OCI-LY1 (cell line): ENCODE data around the gene SLC4A8.

Experiments used
- H2AFZ ChIP-seq: fragments of 200-600 bp; sonication (generic), shearing (Covaris generic); 2 replicates; pipeline ENCODE4 v1.6.0; 2014; ENCODE audit warnings: antibody characterized with exemption, mild to moderate bottlenecking, low read length
- H3F3A ChIP-seq: fragments of 200-600 bp; sonication (generic), shearing (Covaris generic); 2 replicates; pipeline ENCODE4 v1.6.0; 2014; ENCODE audit warnings: mild to moderate bottlenecking, antibody characterized with exemption, low read length, moderate library complexity; ENCODE audit not compliant: insufficient read depth
- H3K27ac ChIP-seq: fragments of 200-600 bp; sonication (generic); 2 replicates; pipeline ENCODE4 v1.5.1; 2014; ENCODE audit warnings: low read length, mixed run types, mild to moderate bottlenecking, low read depth; ENCODE audit not compliant: poor library complexity, severe bottlenecking
- H3K27me3 ChIP-seq: fragments of 200-600 bp; sonication (generic); 2 replicates; pipeline ENCODE4 v1.6.0; 2014; ENCODE audit warnings: antibody characterized with exemption, mild to moderate bottlenecking, low read length, moderate library complexity; ENCODE audit not compliant: insufficient read depth
- H3K36me3 ChIP-seq: fragments of 200-600 bp; sonication (generic); 2 replicates; pipeline ENCODE4 v1.6.1; 2014; ENCODE audit warnings: mild to moderate bottlenecking, antibody characterized with exemption, low read length, moderate library complexity, mixed read lengths; ENCODE audit not compliant: insufficient read depth
- H3K4me1 ChIP-seq: fragments of 200-600 bp; sonication (generic); 2 replicates; pipeline ENCODE4 v1.5.1; 2014; ENCODE audit warnings: mild to moderate bottlenecking, low read length, moderate library complexity; ENCODE audit not compliant: insufficient read depth, severe bottlenecking
- H3K4me2 ChIP-seq: fragments of 200-600 bp; sonication (generic), shearing (Covaris generic); 2 replicates; pipeline ENCODE4 v1.6.1; 2014; ENCODE audit warnings: low read length
- H3K4me3 ChIP-seq: fragments of 200-600 bp; sonication (generic); 2 replicates; pipeline ENCODE4 v1.5.1; 2014; ENCODE audit warnings: low read length, low read depth, mild to moderate bottlenecking, mixed read lengths; ENCODE audit not compliant: poor library complexity, severe bottlenecking
- H3K79me2 ChIP-seq: fragments of 200-600 bp; shearing (Covaris generic); 2 replicates; pipeline ENCODE4 v1.6.1; 2016; ENCODE audit warnings: mixed run types, low read length, mixed read lengths; ENCODE audit not compliant: insufficient read depth
- H3K9ac ChIP-seq: fragments of 200-600 bp; sonication (generic), shearing (Covaris generic); 2 replicates; pipeline ENCODE4 v1.6.1; 2014; ENCODE audit warnings: mild to moderate bottlenecking, low read length, mixed read lengths
- H3K9me2 ChIP-seq: fragments of 200-600 bp; sonication (generic), shearing (Covaris generic); 2 replicates; pipeline ENCODE4 v1.6.1; 2014; ENCODE audit warnings: low read depth, mild to moderate bottlenecking, low read length, mixed read lengths
- H3K9me3 ChIP-seq: fragments of 200-600 bp; shearing (Covaris generic); 2 replicates; pipeline ENCODE4 v1.6.1; 2014; ENCODE audit warnings: low read length, mixed read lengths
- H4K20me1 ChIP-seq: fragments of 200-600 bp; sonication (generic), shearing (Covaris generic); 2 replicates; pipeline ENCODE4 v1.6.0; 2016; ENCODE audit warnings: mild to moderate bottlenecking, low read length; ENCODE audit not compliant: insufficient read depth
- CTCF ChIP-seq: fragments of 200-600 bp; sonication (generic), shearing (Covaris generic); IDR thresholded peaks from 2 replicates; pipeline ENCODE4 v1.5.1; 2017; ENCODE audit warnings: mild to moderate bottlenecking, antibody characterized with exemption, low read length, moderate library complexity, mixed read lengths
- EZH2 ChIP-seq: fragments of 200-600 bp; sonication (generic), shearing (Covaris generic); IDR thresholded peaks from 2 replicates; pipeline ENCODE4 v1.8.0; 2017; ENCODE audit warnings: borderline replicate concordance, mixed run types, mild to moderate bottlenecking, antibody characterized with exemption, low read length, moderate library complexity, mixed read lengths

Gene SLC4A8

GRCh38 chr12:51549637-51550036 is 125.0 kb downstream of the SLC4A8 start:
- Histone ChIP-seq H3K9ac (no peak overlapping the region), H3K9me2 (no peaks in the 10 kb centered on the region), H3K36me3 (no peaks in the 10 kb centered on the region), H3K4me3 (no peak overlapping the region), H3K9me3 (no peaks in the 10 kb centered on the region), H4K20me1 (no peaks in the 10 kb centered on the region), H2AFZ (no peak overlapping the region), H3F3A (no peaks in the 10 kb centered on the region), H3K27me3 (no peaks in the 10 kb centered on the region), H3K79me2 (no peaks in the 10 kb centered on the region), H3K4me1 (no peaks in the 10 kb centered on the region), H3K4me2 (no peak overlapping the region), H3K27ac (no peak overlapping the region)
- no peak for TF ChIP-seq CTCF
- TF ChIP-seq EZH2: no peak
